Measurements from ENCODE around the gene MDP1.

DNA sequence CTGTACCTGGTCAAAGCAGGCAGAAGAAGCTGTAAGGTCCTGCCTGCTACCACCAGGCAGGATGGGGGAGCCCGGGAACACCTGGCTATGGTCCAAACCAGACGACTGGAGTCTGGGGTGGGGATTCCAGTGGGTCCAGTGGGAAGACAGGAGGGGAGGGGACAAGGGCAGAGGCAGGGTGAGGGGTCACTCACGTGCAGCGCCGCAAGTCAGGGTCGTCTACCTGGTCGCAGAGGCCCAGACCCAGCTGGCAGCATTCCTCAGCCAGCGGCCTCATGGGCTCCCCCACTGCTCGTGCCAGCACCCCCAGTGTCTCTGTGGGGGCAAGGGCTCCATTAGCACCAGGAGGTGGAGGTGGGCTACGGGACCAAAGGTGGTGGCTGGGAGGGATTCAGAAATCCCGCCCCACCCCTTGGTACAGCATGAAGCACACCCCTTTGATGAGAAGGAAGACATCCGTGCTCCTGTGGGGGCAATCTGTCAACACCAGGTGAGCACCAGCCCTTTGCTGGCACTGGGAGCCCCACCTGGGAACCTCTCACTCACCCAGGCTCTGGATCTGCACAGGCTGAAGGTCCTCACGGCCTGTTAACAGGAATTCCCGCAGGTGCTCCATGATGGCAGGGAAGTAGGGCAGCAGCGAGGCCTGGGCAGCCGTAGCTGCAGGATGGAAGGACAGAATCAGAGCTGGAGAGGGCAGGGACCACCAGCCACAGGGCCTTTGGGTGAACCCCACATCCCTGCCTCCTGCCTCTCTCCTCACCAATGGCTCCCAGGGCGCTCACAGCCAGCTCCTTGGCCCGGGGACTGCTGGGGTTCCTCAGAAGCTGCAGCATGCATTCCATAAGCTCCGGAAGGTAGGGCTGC, 31.5 kb downstream of the MDP1 start:
- TF ChIP-seq EP300 (IDR thresholded peaks at IDR 0.05) (no peak), POLR2A (IDR thresholded peaks at IDR 0.05) (no peak)
- TF ChIP-seq, protein P1, sequence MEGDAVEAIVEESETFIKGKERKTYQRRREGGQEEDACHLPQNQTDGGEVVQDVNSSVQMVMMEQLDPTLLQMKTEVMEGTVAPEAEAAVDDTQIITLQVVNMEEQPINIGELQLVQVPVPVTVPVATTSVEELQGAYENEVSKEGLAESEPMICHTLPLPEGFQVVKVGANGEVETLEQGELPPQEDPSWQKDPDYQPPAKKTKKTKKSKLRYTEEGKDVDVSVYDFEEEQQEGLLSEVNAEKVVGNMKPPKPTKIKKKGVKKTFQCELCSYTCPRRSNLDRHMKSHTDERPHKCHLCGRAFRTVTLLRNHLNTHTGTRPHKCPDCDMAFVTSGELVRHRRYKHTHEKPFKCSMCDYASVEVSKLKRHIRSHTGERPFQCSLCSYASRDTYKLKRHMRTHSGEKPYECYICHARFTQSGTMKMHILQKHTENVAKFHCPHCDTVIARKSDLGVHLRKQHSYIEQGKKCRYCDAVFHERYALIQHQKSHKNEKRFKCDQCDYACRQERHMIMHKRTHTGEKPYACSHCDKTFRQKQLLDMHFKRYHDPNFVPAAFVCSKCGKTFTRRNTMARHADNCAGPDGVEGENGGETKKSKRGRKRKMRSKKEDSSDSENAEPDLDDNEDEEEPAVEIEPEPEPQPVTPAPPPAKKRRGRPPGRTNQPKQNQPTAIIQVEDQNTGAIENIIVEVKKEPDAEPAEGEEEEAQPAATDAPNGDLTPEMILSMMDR (IDR thresholded peaks at IDR 0.05): no peak
